Stimulated activated CD4-positive, alpha-beta T cell treated with anti-CD3 and anti-CD28 coated beads, Interleukin-15, amount 100 ng/mL, for 24 hours (primary cell): ENCODE measurements around the gene MCUB.
"Not testable (repeated sequence)": the region's sequence is repeated elsewhere in the genome, so short reads cannot be mapped to it uniquely, and the experiment has no call there.

Experiments
- DNase-seq: peaks from one replicate; pipeline ENCODE4 v3.0.0-alpha.2; 2020

Gene MCUB, protein sequence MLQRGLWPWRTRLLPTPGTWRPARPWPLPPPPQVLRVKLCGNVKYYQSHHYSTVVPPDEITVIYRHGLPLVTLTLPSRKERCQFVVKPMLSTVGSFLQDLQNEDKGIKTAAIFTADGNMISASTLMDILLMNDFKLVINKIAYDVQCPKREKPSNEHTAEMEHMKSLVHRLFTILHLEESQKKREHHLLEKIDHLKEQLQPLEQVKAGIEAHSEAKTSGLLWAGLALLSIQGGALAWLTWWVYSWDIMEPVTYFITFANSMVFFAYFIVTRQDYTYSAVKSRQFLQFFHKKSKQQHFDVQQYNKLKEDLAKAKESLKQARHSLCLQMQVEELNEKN

DNA sequence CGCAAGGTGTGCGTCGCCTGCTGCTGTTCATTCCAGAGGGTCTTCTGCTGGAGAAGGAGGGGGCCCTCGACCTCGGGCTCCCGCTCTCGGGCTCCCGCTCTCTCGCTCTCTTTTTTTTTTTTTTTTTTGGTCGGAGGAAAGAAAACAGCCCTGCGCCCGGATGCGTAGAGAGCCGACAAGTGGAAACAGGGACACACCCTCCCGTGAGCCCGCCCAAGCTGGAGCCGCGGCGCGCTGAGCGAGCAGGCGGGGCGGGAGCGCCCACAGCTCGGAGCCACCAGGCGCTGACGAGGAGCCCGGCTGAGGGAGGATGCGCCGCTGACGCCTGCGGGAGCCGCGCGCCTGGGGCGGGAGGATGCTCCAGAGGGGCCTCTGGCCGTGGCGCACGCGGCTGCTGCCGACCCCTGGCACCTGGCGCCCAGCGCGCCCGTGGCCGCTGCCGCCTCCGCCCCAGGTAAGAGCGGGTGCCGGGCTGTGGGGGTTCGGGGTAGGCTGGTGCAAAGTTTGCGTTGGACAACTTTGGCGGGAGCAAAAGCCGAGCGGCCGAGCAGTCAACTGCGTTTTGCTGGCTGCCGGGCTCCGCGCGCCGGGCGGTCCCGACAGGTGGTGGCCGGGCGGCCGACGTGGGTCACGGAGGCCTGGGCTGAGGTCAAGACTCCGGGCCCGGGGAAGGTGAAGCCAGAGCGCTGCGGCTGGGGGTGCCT, at the start of gene MCUB:
Gene MCUB (plus strand): TSS at position 264 of the 704 bp plus-strand sequence. CDS start 92 bp downstream, at position 356.
- DNase-seq: peak; percentile 94

DNA sequence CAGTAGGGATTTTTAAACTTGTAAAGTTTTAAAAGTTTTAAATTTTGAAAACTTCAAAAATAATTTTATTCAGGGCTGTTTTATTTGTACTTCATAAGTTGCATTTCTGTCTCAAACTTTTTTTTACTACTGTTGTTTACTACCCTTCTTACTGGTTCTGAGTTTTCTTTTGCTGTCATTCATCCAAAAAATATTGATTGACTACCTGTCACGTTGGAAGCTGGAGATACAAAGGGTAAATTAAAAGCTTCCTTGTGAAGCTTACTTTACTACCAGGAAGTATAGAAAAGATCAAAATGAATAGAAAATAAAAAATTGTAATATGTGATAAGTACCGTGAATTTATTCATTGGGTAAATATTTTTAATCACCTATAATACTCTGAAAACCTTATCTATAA, 49.4 kb upstream of the MCUB start:
- DNase-seq: no peak

DNA sequence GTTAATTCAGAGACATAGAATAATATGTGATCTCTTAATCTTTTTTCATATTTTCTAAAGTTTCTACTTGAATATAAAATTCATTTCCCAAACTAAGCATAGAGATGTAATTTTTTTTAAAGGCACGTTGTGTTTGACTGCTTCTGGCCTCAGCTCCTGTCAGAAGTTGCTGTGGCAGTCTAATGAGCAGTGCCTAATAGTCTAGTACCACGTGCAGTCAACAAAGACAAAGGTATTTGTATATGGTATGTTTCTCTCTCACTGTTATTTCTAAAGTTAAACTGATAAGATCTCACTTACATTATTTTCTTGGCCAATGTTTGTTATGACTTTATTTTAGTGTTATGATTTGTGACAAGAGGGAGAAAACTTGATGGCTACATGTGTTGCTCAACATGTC, 48.6 kb upstream of the MCUB start:
- no peak for DNase-seq

DNA sequence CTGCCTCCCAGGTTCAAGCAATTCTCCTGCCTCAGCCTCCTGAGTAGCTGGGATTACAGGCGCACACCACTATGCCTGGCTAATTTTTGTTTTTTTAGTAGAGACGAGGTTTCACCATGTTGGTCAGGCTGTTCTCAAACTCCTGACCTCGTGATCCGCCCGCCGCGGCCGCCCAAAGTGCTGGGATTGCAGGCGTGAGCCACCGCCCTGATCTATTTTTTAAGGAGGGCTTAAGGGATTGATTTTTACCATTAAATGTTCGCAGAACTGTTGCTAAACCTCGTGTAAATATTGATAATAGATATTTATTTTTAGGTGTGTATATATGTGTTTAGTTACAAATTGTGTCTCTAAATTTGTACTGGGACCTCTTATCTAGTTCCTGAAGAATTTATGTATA, 46.7 kb upstream of the MCUB start:
- DNase-seq: not testable (repeated sequence)

DNA sequence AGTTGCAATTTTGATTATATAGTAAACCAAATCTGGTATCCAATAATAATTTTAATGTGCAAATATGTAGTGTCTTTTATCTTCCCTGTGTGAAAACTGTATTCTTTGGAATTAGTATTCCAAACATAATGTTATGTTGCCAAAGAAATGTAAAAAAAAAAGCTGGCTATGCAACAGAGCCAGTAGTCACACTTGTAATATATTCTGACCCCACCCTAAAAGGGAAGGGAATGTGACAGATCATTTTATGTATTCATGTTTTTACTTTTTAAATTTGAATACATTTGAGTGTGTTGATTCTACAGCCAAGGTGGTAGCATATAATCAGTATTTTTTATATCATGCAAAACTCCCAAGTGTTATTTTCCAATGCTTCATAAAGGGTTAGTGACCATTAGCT, 27.9 kb upstream of the MCUB start:
- DNase-seq: no peak

DNA sequence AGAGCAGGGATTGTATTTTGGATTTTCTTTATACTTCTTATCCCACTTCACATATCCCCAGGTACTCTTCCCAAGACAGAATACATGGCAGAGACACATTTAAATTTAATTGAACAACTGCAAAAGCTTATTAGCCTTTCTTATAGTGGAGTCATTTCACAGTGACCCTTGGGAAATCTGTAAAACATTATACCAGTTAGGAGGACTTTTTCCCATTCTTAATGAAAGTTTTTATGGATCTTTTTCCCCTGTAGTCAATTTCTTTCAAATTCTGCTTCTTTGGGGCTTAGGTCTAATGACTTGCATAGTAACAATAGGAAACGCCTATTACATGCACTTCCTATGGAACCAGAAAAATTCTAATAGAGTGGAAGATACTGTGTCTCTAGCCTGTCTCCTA, 14.6 kb upstream of the MCUB start:
- no peak for DNase-seq

DNA sequence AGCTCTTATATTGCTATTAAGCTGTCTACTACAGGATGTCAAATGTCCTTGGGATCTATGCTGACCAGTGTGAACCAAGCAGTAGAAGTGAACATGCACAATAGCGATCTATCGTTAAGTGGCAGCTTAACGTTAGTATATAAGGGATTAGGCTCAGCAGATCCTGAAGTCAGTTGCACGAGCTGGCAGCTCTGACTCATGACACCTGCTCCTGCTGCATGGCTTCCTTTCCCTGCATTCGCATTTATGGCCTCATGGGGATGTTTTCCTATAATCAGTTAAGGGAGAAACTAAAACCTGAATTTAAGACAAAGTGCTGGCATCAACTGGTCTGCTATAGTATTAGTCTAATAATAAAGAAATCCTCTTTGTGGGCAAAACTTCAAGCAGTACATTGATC, 12.7 kb upstream of the MCUB start:
- no peak for DNase-seq

DNA sequence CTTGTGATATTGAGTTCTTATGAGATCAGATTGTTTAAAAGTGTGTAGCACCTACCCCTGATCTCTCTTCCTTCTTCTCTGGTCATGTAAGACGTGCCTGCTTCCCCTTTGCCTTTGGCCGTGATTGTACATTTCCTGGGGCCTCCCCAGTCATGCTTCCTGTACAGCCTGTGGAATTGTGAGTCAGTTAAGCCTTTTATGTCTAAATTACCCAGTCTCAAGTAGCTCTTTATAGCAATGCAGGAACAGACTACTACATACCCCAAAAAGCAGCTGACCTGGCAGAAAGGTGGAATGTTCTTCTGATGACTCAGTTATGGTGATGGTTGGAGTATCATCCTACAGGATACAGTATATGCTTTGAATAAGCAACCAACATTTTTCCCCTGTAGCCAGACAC, 11.4 kb upstream of the MCUB start:
- peak; percentile 30 for DNase-seq

DNA sequence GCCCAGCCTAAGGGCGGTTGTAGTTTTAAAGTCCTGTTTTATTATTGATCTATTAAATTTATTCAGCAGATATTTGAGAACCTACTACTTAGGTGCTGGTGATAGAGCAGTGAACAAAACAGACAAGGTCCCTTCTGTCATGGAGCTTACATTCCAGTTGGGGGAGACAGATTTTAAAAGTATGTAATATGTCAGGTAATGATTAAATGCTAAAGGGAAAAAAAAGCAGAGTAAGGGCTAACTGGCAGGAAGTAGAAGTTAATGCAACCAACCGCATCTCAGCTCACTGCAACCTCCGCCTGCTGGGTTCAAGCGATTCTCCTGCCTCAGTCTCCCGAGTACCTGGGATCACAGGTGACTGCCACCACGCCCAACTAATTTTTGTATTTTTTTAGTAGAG, 7.8 kb upstream of the MCUB start:
- no peak for DNase-seq

DNA sequence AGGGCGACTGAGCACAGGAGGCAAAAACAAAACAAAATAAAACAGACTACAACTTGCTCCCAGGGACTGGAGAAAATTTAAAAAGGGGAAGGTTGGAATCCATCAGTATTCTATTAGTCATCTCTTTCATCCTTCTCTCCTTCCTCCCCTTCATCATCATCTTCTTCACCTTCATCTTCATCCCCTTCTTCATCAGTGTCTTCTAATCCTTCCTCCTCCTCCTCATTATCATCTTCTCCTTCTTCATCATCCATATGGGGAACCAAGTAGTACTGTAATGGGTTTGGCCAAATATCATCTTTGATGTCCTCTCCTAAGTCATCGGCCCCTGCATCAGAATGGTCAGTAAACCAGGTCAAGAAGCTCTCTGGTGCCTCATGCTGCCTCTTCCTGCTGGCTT, 6.9 kb upstream of the MCUB start:
- no peak for DNase-seq

DNA sequence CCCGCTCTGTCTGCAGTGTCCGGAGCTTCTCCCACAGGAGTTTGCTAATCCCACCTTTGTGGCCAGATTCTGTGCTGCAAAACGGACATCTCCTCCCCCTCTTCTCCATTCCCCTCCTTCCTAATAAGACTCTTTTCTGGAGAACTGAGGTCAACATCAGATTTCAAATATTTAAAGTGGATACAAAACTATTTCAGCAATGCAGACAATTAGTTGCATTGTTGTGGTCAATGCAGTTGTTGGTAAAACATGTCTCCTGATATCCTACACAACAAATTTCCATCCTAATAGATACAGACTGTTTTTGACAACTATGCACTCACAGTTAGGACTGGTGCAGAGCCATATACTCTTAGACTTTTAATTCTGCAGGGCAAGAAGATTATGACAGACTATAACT, 5.1 kb upstream of the MCUB start:
- DNase-seq: no peak

DNA sequence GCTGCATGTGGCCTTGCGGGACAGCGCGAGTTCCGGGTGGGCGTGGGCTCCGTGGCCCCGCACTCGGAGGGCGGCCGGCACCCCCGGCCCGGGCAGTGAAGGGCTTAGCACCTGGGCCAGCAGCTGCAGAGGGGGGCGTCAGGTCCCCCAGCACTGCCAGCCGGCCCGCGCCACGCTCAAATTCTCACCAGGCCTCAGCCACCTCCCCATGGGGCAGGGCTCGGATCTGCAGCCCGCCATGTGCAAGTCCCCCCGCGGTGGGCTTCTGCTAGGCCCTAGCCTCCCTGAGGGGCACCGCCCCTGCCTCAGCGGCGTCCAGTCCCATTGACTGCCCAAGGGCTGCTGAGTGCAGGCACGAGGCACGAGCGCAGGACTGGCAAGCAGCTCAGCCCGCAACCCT, 2.6 kb upstream of the MCUB start:
- DNase-seq: no peak

DNA sequence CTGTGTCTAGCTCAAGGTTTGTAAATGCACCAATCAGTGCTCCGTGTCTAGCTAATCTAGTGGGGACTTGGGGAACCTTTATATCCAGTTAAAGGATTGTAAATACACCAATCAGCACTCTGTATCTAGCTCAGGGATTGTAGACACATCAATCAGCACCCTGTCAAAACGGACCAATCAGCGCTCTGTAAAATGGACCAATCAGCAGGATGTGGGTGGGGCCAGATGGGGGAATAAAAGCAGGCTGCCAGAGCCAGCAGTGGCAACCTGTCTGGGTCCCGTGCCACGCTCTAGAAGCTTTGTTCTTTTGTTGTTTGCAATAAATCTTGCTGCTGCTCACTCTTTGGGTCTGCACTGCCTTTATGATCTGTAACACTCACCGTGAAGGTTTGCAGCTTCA, 2.0 kb upstream of the MCUB start:
- peak; percentile 44 for DNase-seq

DNA sequence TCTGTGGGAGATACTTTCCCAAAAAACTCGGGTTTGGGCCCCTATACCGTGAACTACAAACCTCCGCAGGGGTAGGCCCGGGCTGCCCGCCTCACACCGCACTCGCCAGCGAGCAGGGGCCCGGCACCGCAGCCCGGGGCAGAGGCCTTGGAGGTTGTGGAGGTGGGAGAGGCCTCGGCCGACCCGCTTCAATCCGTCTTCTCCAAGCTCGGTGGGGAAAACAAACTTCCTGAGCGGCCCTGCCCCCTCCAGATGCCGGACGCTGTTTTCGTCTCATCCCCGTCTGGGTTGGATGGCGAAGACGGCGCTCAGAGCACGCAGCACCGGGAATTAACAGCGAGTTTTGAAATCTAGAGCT, 442 bp upstream of the MCUB start:
- DNase-seq: peak; percentile 52

DNA sequence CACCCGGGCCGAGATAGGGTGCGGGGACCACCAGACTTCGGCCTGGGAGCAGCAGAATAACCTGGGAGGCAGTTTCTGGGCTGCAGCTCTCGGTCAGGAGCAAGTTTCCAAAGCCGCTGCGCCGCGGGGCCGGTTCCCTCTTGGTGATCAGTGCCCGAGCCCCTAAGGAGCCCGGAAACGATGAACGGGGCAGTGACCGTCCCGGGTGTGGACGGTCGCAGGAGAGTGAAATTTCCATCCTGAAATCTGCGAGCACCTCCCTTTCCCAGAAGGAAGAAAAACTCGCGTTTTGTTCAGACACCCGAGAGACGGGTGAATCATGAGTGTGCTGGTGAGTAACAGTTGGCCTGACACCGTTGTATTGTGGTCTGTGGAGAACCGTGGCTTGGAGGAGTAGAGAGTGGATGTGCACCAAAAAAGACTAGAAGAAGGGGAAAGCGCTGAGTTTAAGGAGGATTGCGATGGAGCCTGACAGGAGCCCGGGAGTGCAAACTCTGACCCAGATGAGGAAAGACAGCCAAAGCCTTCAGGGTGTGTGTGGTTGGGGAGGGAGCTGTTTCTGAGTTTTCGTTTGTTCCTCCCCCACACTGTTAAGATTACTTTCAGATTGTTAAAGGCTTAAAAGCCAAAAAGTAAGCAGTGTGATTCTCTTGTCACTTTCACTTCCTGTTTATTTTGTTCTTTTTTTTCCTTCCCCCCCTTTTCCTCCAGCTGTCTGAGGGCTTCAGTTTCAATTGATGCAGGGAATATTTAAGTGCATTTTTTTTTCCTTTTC, 828 bp downstream of the MCUB start:
- DNase-seq: peak; percentile 70

DNA sequence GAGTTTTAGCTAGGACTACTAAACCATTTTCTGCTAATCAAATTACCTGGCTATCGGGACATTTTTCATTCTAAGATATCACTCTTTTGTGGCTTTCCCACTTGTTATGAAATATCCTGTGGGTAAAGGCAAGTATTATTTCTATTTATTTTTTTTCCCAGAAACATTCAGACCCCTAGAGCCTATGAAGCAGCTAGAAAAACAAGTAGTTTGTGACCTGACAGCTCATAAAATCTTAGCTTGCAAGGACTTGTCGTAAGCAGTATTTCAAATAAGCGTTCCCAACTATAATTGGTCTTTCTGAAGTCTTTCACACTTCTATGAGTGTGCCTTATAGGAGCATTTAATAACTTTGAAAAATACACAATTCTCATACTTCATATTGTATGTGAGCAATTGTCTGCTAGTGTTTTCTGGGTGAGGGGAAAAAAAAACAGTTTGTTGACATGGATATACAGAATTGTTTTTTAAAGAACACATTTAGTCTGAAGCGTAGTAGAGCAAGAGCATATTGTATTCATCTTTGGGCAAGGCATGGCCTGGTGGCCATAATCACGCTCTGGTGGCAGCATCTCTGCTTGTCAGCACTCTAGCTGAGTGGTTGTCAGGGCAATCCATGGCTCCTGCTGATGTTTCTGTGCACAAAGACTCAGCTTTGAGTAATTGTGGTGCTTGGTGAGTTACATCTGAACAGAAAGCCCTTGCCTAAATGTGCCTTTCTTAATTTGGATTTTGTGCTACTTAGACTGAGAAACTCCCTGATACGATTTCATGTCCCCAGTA, 2.6 kb downstream of the MCUB start:
- DNase-seq: peak; percentile 22

DNA sequence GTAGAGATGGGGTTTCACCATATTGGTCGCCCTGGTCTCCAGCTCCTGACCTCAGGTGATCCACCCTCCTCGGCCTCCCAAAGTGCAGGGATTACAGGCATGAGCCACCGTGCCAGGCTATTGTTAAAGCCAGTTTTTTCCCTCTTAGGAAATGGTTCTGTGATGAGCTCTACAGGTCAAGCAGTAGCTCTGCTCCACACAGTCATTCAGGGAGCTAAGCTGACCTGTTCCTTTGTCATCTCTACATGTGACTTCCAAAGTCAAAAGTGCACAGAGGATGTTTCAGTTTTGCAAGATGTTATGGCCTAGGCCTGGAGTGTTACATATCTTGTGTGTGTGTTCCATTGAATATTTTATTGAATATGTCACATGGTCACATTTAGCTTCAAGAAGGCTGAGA, 11.4 kb downstream of the MCUB start:
- DNase-seq: no peak

DNA sequence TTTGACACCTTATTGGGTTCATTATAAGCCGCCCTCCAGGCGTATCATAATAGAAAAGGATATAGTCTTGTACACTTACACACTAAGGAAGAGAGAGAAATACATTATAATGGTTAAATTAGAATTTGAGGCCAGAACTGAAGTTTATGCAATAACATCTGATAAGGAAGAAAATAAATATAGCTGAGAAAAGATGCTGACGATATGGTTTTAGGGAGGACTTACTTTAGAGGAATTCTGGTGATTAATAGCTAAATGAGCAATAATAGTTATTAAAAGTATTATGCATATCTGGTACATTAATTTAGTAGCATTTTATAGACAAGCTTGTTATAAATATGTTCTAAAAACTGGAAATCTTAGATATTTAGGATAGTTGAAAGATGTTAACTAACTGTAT, 12.1 kb downstream of the MCUB start:
- DNase-seq: no peak

DNA sequence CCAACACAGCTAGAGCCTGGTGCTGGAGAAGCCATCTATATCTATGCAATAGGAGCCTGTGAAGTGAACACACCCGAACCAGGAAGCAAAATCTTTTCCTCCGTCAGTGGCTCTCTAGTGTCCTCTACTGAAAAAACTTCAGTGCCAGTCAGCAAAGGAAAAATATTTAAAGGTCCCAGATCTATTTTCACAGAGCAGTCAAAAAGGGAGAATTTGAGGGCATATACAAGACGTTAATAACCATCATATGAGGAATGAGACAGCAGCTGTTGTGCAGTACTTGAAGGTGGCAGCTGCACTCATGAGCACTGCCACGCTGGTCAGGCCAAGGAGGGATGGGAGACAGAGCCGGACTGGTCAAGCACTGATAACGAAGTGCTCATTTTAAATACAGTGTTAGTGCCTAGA, 14.4 kb downstream of the MCUB start:
- no peak for DNase-seq

DNA sequence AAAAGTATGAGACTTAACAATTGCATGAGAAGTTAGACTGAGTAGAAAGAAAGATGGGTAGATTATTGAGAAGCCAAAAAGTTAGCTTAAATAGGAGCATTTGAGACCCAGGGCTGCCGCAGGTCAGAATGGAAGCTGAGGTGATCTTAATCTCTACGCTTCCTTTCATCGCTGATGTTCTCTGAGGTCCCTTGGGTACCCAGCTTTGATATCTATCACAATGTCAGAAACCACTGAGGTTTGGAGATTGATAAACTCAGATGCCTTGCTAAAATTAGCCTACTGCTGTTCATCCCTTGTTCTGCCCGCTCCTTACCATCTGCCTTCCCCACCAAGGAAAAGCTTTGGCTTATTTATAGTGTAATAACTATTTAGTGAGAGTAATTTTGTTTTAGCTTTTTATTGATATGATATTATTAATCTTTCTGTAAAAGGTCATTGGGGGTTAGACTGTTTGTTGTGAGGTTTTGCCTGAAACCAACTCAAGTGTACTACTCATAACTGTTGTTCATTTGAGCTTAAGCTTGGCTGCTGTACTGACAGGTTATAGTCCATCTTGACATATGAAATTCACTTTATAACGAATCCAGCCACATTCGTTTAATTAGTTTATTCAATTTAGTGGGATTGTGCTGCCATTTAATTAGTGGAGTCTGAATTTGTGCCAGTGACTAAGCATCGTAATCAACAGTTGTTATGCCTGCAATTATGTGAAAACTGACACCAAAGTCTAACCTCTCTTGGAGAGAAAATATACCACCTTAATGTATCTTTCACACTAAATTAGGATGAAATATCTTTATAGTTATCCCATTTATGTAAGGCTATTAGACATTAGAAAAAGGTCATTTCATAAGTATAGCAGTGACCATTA, 15.1 kb downstream of the MCUB start:
- DNase-seq: peak; percentile 28

DNA sequence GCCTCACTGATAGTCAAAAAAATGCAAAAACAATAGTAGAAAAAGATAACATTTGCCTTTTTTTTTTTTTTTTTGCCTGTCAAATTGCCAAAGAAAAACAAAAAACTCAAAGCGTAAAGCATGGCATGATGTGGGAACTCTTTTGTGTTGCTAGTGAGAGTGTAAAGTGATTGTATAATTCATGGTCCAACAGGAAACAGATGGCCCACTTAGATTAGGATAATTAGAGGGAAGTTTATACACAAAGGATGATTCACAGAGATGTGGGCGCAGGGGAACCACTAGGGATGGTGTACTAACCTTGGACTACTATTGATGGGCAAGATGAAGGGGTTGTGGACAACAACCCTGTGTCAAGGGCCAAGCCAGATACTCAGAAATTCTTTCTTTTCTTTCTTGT, 16.4 kb downstream of the MCUB start:
- DNase-seq: no peak

DNA sequence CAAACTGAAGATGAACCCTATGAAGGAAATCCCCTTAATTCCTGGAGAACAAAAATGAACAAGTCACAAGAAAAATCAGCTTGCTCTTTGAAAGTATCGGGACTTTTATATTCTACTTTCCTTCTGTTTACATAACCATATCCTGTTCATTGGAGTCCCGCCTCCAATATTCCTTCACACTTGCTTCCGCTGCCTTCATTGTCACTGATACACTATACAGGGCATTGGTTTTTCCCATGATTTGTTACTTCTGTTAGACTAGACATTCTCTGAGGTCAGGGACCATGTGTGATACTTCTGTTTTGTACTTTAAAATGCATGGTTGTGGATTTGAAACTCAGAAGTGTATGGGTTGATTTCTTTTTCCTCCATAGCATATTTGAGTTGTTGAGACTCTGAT, 18.8 kb downstream of the MCUB start:
- no peak for DNase-seq
